Spleen (tissue), 7 donors: ENCODE measurements around the gene MGP.

Experiments used
- POLR2A ChIP-seq, 3 donors: fragments of 450-650 bp; IDR thresholded peaks; one replicate each; pipeline ENCODE4 v1.5.1; 2017; ENCODE audit warnings: antibody characterized with exemption in 3 of 3, mild to moderate bottlenecking in 1 of 3
- POLR2AphosphoS5 ChIP-seq, 3 donors: sonication (generic); formaldehyde crosslinking; IDR thresholded peaks; one replicate each; pipeline ENCODE4 v1.5.1; 2017; ENCODE audit warnings: antibody characterized with exemption in 3 of 3
- TF ChIP-seq, protein P1 (sequence below), 11 experiments: fragments of 200-600 bp in 7 of 11; fragments of 450-650 bp in 4 of 11; sonication (generic) in 4 of 11; IDR thresholded peaks in 8 of 11; conservative IDR thresholded peaks in 3 of 11; 1 replicate in 7 of 11; 2 replicates in 4 of 11; pipeline versions ENCODE4 v1.4.0 to v1.8.0; 2016 to 2021; ENCODE audit warnings: antibody characterized with exemption in 11 of 11, inconsistent platforms in 4 of 11, mild to moderate bottlenecking in 1 of 11
- donor health status: DM: no; HTN: no; CAD: no; lungs with moderate emphysema.
- donor health status: DM: no; HTN: no; CAD: no.
- donor health status: DM: no; HTN: no; CAD: no.

DNA sequence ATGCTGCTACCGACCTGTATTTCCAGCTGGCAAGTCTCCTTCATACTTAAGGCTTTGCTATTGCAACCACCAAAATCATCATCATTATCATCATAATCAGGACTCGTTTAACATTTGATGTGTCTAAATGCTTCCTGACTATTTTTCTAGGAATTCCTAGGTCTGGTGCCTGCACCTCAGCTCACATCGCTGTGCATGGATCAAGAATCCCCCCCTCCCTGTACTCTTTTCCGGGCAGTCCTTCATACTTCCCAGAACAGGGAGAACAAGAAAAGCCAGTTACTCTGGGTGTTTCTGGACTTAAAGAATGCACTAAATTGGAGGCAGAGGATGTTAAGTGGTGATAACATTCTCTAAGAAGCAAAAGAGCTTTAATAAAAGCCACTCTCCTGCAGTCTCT is 43.3 kb upstream of the MGP start:
- TF ChIP-seq POLR2A (IDR thresholded peaks at IDR 0.05) (no peak), POLR2AphosphoS5 (IDR thresholded peaks at IDR 0.05) (no peak)
- TF ChIP-seq, protein P1, sequence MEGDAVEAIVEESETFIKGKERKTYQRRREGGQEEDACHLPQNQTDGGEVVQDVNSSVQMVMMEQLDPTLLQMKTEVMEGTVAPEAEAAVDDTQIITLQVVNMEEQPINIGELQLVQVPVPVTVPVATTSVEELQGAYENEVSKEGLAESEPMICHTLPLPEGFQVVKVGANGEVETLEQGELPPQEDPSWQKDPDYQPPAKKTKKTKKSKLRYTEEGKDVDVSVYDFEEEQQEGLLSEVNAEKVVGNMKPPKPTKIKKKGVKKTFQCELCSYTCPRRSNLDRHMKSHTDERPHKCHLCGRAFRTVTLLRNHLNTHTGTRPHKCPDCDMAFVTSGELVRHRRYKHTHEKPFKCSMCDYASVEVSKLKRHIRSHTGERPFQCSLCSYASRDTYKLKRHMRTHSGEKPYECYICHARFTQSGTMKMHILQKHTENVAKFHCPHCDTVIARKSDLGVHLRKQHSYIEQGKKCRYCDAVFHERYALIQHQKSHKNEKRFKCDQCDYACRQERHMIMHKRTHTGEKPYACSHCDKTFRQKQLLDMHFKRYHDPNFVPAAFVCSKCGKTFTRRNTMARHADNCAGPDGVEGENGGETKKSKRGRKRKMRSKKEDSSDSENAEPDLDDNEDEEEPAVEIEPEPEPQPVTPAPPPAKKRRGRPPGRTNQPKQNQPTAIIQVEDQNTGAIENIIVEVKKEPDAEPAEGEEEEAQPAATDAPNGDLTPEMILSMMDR (IDR thresholded peaks at IDR 0.05 in 8 of 11, conservative IDR thresholded peaks at IDR 0.05 in 3 of 11) = no peak
